ENCODE data around the gene GPR82.
A peak's percentile ranks its signal among the peaks of the same experiment; 100 is the strongest.
"Not testable (repeated sequence)": the region's sequence is repeated elsewhere in the genome, so short reads cannot be mapped to it uniquely, and the experiment has no call there.

Gene GPR82

GRCh38 chrX:41723826-41724225 lies at the start of gene GPR82:
Gene GPR82, plus strand, starts transcription at chrX:41724181. Its CDS starts 2,846 bp downstream, at chrX:41727027.
- DNase-seq (ENCODE audit: low read depth in 2 of 2): no peak

- DNase-seq (ENCODE audit: low read depth in 2 of 2): not testable (repeated sequence)
Observed at GRCh38 chrX:41676361-41676760, 47.6 kb upstream of the GPR82 start.

- DNase-seq (ENCODE audit: low read depth in 2 of 2): no peak
Observed at GRCh38 chrX:41677183-41678060, 46.6 kb upstream of the GPR82 start.

GRCh38 chrX:41684138-41684537 lies 39.8 kb upstream of the GPR82 start:
- DNase-seq (ENCODE audit: low read depth in 2 of 2): no peak

GRCh38 chrX:41684940-41685339 lies 39.0 kb upstream of the GPR82 start:
- DNase-seq (ENCODE audit: low read depth in 2 of 2): no peak

GRCh38 chrX:41686788-41687187 lies 37.2 kb upstream of the GPR82 start:
- DNase-seq (ENCODE audit: low read depth in 2 of 2): no peak

GRCh38 chrX:41688156-41688555 lies 35.8 kb upstream of the GPR82 start:
- no peak for DNase-seq (ENCODE audit: low read depth in 2 of 2)

GRCh38 chrX:41688835-41689234 lies 35.1 kb upstream of the GPR82 start, which contains the start of gene GPR34:
Gene GPR34, plus strand, starts transcription at chrX:41688973. Its CDS starts 6,661 bp downstream, at chrX:41695634.
- no peak for DNase-seq (ENCODE audit: low read depth in 2 of 2)

GRCh38 chrX:41689711-41690110 lies 34.3 kb upstream of the GPR82 start:
- no peak for DNase-seq (ENCODE audit: low read depth in 2 of 2)

- peak; percentile 70 to 71 for DNase-seq (ENCODE audit: low read depth in 2 of 2)
Observed at GRCh38 chrX:41692162-41692749, 31.7 kb upstream of the GPR82 start.

GRCh38 chrX:41693024-41693423 lies 31.0 kb upstream of the GPR82 start:
- DNase-seq (ENCODE audit: low read depth in 2 of 2): no peak

GRCh38 chrX:41695426-41695825 lies 28.6 kb upstream of the GPR82 start:
- DNase-seq (ENCODE audit: low read depth in 2 of 2): peak in 1 of 2 experiments; percentile 1

GRCh38 chrX:41703574-41704029 lies 20.4 kb upstream of the GPR82 start:
- no peak for DNase-seq (ENCODE audit: low read depth in 2 of 2)

- no peak for DNase-seq (ENCODE audit: low read depth in 2 of 2)
Observed at GRCh38 chrX:41705042-41705441, 18.9 kb upstream of the GPR82 start.

- DNase-seq (ENCODE audit: low read depth in 2 of 2): no peak
Observed at GRCh38 chrX:41705680-41706374, 18.2 kb upstream of the GPR82 start.

GRCh38 chrX:41707218-41707617 lies 16.8 kb upstream of the GPR82 start:
- DNase-seq (ENCODE audit: low read depth in 2 of 2): no peak

GRCh38 chrX:41708486-41708885 lies 15.5 kb upstream of the GPR82 start:
- DNase-seq (ENCODE audit: low read depth in 2 of 2): no peak

GRCh38 chrX:41711021-41711667 lies 12.8 kb upstream of the GPR82 start:
- no peak for DNase-seq (ENCODE audit: low read depth in 2 of 2)

GRCh38 chrX:41716222-41716621 lies 7.8 kb upstream of the GPR82 start:
- no peak for DNase-seq (ENCODE audit: low read depth in 2 of 2)

- DNase-seq (ENCODE audit: low read depth in 2 of 2): no peak
Observed at GRCh38 chrX:41716767-41717473, 7.1 kb upstream of the GPR82 start.

Data from fibroblast of skin of left quadriceps (primary cell).